GM19099 (cell line): Measurements from ENCODE around the gene TMEM91.

Source experiments
- POLR2A ChIP-seq: IDR thresholded peaks from 3 replicates; pipeline ENCODE4 v1.6.1; 2011; ENCODE audit warnings: low read depth; ENCODE audit not compliant: insufficient read length; ENCODE audit errors: extremely low read depth

The TMEM91 gene

DNA sequence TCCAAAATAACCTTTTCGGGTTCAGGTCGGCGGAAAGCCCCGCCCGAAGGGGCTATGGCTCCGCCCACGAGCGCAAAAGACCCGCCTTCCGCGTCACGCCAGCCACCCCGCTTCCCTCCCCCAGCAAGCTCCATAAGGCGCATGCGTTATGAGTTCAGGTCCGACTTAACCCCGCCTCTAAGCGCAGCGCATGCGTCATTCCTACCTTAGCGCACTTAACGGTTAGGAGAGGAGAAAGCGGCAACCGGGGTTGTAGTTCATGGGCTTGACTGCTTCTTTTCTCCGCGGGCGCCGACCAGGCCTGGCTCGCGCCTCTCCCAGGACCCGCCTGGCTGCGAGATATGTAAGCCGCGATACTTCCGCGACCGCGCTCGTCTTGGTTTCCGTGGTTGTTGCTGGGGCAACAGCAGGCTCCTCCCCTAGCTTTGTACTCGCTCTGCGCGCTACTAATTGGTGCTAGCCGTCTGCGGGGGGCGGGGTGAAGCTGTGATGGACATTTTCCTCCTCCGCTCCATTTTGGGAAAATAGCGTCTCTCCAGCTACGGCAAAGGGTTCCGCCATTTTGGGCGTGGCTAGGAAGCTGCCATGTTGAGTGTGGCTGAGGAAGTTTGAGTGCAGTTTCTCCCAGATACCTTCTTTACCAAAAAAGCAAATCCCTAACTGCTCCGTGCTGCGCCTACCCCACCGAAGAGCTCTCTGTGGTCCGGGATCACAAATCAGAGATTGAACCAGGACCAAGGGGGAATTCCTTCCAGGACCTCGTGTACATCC lies 12.4 kb upstream of the TMEM91 start, which contains the start of gene B9D2:
Gene B9D2 (minus strand): TSS at position 397 of the 771 bp plus-strand sequence. CDS start 630 bp downstream, outside the sequence.
- TF ChIP-seq POLR2A = peak; percentile 83

DNA sequence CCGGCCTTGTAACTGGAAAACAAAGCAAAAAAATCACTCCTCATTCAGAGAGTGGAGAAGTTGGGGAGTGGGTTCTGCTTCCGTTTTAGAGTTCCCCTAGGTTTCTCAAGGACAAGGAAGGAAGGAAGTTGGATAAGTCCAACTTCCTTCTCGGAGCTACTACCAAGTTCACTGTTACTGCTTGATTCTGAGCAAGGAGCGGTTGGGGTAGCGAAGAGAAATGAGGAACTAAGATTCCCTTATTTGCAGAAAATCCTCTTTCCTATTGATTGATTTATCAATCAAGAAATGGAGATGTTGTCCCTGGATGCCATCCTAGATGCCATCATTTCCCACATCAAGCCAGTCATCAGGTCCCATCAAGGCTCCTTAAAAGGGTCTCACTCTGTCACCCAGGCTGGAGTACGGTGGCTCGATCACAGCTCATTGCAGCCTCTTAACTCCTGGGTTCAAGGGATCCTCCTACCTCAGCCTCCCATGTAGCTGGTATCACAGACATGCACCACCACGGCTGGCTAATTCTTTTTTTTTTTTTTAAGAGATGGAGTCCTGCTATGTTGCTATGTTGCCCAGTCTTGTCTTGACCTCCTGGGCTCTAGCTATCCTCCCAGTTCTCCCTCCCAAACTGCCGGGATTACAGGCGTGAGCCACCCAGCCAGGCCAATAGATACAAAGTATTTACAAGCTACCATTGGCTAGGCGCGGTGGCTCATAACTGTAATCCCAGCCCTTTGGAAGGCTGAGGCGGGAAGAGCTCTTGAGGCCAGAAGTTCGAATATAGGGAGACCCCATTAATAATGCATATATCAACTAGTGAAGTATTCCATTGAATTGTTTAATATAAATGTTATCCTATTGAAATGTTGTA lies 11.6 kb upstream of the TMEM91 start:
- TF ChIP-seq POLR2A = no peak

DNA sequence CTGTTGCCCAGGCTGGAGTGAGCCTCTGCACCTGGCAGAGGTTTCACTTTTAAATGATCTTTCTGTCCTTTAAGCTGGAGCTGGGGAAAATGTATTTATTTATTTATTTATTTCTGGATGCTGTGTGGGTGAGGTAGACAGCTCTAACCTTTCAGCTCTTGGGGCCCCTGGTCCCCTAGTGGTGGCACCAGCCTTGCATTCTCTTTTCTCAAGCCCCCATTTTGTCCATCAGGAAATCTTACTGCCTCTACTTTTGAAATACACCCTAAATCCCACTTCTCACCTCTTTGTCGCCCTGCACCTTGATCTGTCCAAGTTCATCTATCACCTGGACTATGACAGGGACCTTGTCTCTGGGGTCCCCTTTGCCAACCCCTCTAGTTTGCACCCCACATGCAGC lies 10.2 kb upstream of the TMEM91 start:
- no peak for TF ChIP-seq POLR2A

DNA sequence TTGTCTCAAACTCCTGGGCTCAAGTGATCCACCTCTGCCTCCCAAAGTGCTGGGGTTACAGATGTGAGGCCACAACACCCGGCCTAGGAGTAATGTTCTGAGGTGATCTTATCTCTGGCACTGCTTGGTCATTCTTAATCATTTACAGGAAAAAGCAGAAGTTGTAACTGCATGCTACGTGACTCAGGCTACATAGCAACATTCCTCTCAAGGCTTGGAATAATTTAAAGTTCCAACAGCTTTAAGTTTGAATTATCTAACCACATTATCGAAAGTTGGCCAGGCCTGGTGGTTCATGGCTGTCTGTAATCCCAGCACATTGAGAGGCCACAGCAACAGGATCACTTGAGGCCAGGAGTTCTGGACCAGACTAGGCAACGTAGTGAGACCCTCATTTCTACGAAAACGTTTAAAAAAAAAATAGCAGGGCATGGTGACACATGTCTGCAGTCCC lies 8.5 kb upstream of the TMEM91 start:
- TF ChIP-seq POLR2A = peak; percentile 34

DNA sequence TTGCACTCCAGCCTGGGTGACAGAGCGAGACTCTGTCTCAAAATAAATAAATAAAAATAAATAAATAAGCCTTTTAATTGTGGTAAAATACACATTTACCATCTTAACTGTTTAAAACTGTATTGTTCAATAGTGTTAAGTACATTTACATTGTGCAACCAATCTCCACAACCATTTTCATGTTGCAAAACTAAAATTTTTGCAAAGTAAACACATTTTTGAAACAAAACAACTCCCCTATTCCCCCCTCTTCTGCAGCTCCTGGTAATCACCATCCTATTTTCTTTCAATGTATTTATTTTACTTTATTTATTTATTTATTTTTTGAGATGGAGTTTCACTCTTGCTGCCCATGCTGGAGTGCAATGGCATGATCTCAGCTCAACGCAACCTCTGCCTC lies 6.6 kb upstream of the TMEM91 start:
- TF ChIP-seq POLR2A = no peak

DNA sequence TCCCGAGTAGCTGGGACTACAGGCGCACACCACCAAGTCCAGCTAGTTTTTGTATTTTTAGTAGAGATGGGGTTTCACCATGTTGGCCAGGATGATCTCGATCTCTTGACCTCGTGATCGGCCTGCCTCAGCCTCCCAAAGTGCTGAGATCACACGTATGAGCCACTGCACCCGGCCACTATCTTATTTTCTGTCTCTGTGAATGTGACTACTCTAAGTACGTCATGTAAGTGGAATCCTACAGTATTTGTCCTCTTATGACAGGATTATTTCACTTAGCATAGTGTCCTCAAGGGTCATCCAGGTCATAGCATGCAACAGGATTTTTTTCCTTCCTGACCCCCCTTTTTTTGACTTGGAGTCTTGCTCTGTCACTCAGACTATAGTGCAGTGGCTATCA lies 4.8 kb upstream of the TMEM91 start:
- TF ChIP-seq POLR2A = no peak

DNA sequence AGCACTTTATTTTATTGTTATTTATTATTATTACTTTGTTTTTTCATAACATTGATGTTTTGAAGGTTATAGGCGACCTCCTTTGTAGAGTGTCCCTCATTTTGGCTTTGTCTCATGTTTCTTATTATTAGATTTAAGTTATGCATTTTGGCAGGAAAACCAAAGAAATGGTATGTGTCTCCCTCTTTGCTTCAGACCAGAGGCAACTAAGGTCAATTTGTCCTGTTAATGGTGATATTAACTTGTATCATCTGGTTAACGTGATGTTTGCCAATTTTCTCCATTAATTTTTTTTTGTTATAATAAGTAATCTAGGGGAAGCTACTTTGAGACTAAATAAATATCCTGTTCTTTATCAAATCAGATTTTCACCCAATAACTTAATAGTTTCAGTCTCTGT lies 3.8 kb upstream of the TMEM91 start:
- TF ChIP-seq POLR2A = no peak

DNA sequence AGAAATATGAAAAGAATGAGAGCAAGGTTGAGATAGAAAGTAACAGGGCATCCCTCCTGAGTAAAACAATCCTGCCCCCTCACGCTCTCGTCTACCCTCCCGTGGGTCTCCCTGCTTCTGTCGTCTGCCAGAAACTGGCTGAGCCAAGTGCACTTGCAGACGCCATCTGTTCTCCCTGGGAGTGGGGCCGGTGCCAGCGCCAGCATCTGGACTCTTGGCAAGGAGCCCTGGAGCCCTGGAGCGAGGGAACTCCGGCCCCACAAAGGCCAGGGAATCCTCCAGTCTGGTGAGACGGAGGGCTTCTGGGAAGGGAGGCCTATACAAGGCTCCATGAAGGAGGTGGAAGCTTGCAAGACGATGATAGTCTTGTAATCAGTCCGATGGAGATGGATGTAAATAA lies 2.3 kb upstream of the TMEM91 start:
- no peak for TF ChIP-seq POLR2A

DNA sequence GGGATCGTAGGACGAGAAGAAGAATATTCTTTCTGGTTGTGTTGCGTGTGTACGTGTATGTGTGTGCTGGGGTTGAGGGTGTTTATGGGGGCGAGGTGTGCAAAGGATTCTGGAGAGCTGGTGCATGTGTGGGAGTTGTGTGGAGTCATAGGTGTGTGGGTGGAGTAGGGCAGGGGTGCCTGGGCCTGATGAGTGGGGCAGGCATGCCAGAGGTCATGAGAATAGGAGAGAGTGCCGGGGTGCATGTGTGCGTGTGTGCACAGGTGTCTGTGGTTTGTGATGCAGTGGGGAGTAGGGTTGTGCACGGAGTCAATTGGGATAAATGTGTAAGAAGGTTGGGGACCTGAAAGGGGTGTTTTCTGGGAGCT lies 649 bp downstream of the TMEM91 start:
- TF ChIP-seq POLR2A = no peak

DNA sequence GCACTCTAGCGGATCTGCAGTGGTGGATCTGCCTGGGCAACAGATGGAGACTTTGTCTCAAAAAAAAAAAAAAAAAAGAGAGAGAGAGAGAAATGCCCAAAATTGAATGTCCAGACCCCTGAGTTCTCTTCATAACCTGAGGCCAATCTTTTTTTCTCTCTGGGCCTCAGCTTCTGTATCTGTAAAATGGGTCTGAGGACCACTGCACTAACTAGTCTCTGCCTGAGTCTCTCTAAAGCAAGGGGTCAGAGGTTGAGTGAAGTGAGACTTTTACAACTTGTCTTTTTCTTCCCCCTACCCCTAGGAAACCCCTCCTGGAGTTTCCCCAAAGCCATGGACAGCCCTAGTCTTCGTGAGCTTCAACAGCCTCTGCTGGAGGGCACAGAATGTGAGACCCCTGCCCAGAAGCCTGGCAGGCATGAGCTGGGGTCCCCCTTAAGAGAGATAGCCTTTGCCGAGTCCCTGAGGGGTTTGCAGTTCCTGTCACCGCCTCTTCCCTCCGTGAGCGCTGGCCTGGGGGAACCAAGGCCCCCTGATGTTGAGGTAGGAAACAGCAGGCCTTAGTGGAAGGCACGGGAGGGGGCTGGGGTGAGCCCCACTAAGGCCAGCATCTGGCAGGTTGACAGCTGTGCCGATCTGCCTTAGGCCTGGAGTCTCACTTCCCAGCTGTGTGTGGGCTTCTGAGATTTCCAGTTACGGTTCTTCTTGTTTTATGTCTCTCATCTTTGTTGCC lies 1.8 kb downstream of the TMEM91 start:
- no peak for TF ChIP-seq POLR2A

DNA sequence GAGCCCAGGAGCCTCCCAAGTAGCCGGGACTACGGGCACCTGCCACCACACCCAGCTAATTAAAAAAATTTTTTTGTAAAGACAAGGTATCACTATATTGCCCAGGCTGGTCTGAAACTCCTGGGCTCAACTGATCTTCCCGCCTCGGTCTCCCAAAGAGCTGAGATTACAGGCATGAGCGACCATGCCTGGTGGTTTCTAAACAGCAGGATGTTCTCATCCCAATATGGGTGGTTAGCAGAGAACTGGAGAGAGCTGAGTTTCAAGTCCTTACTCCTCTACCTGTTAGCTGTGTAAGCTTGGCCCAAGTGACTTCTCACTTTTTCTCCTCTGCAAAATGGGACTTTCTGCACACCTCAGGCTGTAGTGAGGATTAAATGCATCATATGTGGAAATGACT lies 8.0 kb downstream of the TMEM91 start:
- no peak for TF ChIP-seq POLR2A

DNA sequence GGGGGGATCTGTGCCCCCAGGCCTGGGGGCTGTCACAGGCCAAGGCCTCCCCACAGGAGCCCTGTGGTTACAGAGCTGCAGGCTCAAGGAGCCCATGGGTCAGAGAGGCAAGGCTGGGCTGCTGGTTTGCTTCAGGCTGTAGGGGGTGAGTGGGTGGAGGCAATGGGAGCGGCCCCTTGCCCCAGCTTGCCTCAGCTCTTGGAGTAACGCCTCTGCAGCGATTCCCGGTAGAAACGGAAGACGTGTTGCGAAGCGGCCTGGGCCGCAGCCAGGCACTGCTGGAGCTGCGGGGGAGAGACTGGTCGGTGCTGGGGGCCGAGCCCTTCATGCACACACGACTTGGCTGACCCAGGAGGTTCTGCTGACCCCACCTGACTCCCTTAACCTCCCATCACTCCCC lies 10.1 kb downstream of the TMEM91 start:
- TF ChIP-seq POLR2A = no peak

DNA sequence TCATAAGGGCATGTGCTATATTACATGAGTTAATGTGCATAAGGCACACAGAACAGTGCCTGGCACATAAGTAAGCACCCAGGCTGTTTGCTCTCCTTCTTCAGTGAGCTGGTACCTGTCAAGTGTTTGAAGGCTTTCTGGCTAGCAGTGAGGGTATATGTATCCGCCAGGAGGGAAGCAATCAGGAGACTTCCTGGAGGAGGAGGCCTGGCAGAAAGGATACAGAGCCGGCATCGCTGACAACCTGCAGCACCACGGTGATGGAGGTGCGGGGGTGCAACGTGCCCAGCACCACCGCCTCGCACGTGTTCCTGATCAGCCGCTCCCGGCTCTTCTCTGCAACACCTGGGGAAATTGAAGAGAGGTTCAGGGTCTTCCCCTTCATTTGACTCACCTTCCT lies 15.3 kb downstream of the TMEM91 start:
- no peak for TF ChIP-seq POLR2A

DNA sequence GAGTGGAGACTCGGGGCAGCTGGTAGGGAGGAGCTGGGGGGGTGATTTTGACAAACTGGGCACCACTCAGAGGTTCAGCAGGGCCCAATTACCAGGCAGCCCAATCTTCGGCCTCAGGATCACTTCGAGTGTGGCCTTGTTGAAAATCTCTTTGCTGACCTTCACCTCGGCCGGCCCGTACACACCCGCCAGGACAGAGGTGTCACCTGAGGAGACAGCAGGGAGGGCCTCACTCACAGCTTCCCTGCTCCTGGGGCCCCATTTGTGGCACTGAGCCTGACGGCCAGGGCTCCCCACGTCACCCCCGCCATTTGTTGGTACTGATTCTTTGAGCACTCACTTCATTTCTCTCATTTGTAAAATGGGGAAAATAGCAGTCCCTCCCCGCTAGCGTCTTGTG lies 16.4 kb downstream of the TMEM91 start:
- TF ChIP-seq POLR2A = no peak

DNA sequence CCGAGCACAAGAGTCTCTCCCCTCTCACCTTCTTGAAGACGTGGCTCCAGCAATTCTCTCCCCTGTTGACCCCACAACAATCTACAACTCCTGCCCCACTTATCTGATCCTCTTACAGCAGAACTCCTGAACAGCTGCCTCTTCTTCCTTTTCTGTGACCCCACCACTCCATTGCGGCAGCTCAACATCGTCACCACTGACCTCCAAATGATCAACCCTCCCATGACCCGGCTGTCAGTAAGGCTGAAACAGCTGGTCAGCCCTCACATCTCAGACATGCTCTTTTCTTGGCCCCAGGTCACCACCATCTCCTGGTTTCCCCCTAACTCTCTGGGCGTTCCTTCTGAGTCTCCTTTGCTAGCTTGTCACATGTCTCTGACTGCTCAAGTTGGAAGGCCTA lies 19.0 kb downstream of the TMEM91 start:
- no peak for TF ChIP-seq POLR2A
